Hepatocyte (in vitro differentiated cells): ENCODE results near the gene INCENP.

Experiments used
- CTCF ChIP-seq: fragments of 200-600 bp; sonication (generic); IDR thresholded peaks from 2 replicates; pipeline ENCODE4 v1.5.1; 2016; ENCODE audit warnings: antibody characterized with exemption, mild to moderate bottlenecking; ENCODE audit not compliant: poor library complexity
- EZH2 ChIP-seq: fragments of 200-600 bp; sonication (generic); IDR thresholded peaks from 2 replicates; pipeline ENCODE4 v1.6.1; 2016; ENCODE audit warnings: antibody characterized with exemption, mild to moderate bottlenecking, borderline replicate concordance

GRCh38 chr11:62124186-62125113 lies 639 bp downstream of the INCENP start:
- TF ChIP-seq CTCF (no peak), EZH2 (no peak)
